HepG2 (cell line): ENCODE data around the gene RBX1. TPM values are rescaled to one million over a fixed set of nuclear protein-coding genes. Genes with fewer than 3 reads are reported as not detected.

Experiments
- AHR ChIP-seq: IDR thresholded peaks from 2 replicates; pipeline ENCODE4 v1.6.1; 2018; ENCODE audit warnings: missing genetic modification reagents, missing compliant biosample characterization
- BCL6 ChIP-seq: IDR thresholded peaks from 2 replicates; pipeline ENCODE4 v1.6.1; 2016; ENCODE audit warnings: missing genetic modification reagents, missing compliant biosample characterization
- DZIP1 ChIP-seq: sonication (generic); formaldehyde crosslinking; IDR thresholded peaks from 2 replicates; pipeline ENCODE4 v1.5.0; 2020; ENCODE audit warnings: mild to moderate bottlenecking, missing genetic modification reagents
- ISL2 ChIP-seq: sonication (generic); formaldehyde crosslinking; IDR thresholded peaks from 2 replicates; pipeline ENCODE4 v1.5.0; 2020; ENCODE audit warnings: missing genetic modification reagents
- JUN ChIP-seq: sonication (generic); formaldehyde crosslinking; IDR thresholded peaks from 2 replicates; pipeline ENCODE4 v1.4.0; 2020; ENCODE audit warnings: mild to moderate bottlenecking, missing genetic modification reagents
- MED13 ChIP-seq: sonication (generic); formaldehyde crosslinking; IDR thresholded peaks from 2 replicates; pipeline ENCODE4 v1.5.0; 2020; ENCODE audit warnings: missing genetic modification reagents
- MTA1 ChIP-seq: sonication (generic); formaldehyde crosslinking; IDR thresholded peaks from 2 replicates; pipeline ENCODE4 v1.4.0; 2020; ENCODE audit warnings: missing genetic modification reagents, mild to moderate bottlenecking, borderline replicate concordance
- NR2C2 ChIP-seq: sonication (generic); formaldehyde crosslinking; IDR thresholded peaks from 2 replicates; pipeline ENCODE4 v1.4.0; 2020; ENCODE audit warnings: missing genetic modification reagents, mild to moderate bottlenecking, moderate library complexity, borderline replicate concordance
- PRDM15 ChIP-seq: sonication (generic); formaldehyde crosslinking; IDR thresholded peaks from 2 replicates; pipeline ENCODE4 v1.4.0; 2020; ENCODE audit warnings: missing genetic modification reagents
- PRPF4 ChIP-seq: fragments of 200-400 bp; formaldehyde crosslinking; IDR thresholded peaks from 2 replicates; pipeline ENCODE4 v1.6.1; 2016; ENCODE audit warnings: low read length, low read depth; ENCODE audit not compliant: poor library complexity, severe bottlenecking
- RFX3 ChIP-seq: IDR thresholded peaks from 2 replicates; pipeline ENCODE4 v1.6.1; 2016; ENCODE audit warnings: missing biosample characterization, missing genetic modification reagents
- ZBTB10 ChIP-seq: sonication (generic); formaldehyde crosslinking; IDR thresholded peaks from 2 replicates; pipeline ENCODE4 v1.4.0; 2020; ENCODE audit warnings: missing genetic modification reagents, borderline replicate concordance
- ZBTB2 ChIP-seq: sonication (generic); formaldehyde crosslinking; IDR thresholded peaks from 2 replicates; pipeline ENCODE4 v1.8.0; 2022; ENCODE audit warnings: low read depth, missing genetic modification reagents
- ZBTB3 ChIP-seq: sonication (generic); formaldehyde crosslinking; IDR thresholded peaks from 2 replicates; pipeline ENCODE4 v1.4.0; 2020; ENCODE audit warnings: low read depth, mild to moderate bottlenecking, moderate library complexity, missing genetic modification reagents, borderline replicate concordance
- ZFYVE20 ChIP-seq: sonication (generic); formaldehyde crosslinking; IDR thresholded peaks from 2 replicates; pipeline ENCODE4 v1.8.0; 2023; ENCODE audit warnings: low read depth, mild to moderate bottlenecking, moderate library complexity, missing genetic modification reagents, borderline replicate concordance
- ZNF549 ChIP-seq: sonication (generic); formaldehyde crosslinking; IDR thresholded peaks from 2 replicates; pipeline ENCODE4 v1.5.0; 2020; ENCODE audit warnings: missing genetic modification reagents
- ZNF572 ChIP-seq: sonication (generic); formaldehyde crosslinking; IDR thresholded peaks from 2 replicates; pipeline ENCODE4 v1.5.1; 2020; ENCODE audit warnings: mild to moderate bottlenecking, missing genetic modification reagents
- ZNF709 ChIP-seq: sonication (generic); formaldehyde crosslinking; IDR thresholded peaks from 2 replicates; pipeline ENCODE4 v1.5.0; 2020; ENCODE audit warnings: mild to moderate bottlenecking, missing genetic modification reagents
- polyA plus RNA-seq, 8 experiments: library from polyadenylated mRNA; depleted of rRNA in 3 of 8; stranded (reverse) in 7 of 8; unstranded in 1 of 8; fragments of >200 nt; fragmentation: Illumina TruSeq in 4 of 8; extraction: Trizol in 4 of 8; gene quantifications; 2 replicates each; pipeline versions ENCODE4 v1.2.1 to v1.2.3, GENCODE V29; 2011 to 2016; ENCODE audit warnings: low read depth in 4 of 8, missing spikeins in 1 of 8, mixed read lengths in 1 of 8; ENCODE audit not compliant: insufficient read depth in 1 of 8
- total RNA-seq, 5 experiments: library from RNA; depleted of rRNA; stranded (reverse); fragments of >200 nt; fragmentation: Illumina TruSeq; extraction: Trizol; gene quantifications; 2 replicates each; pipeline ENCODE4 v1.2.3, GENCODE V29; 2016; ENCODE audit warnings: low read depth in 1 of 5

RBX1 gene
- total and polyA plus RNA-seq, 2 of the 13 experiments (the other 11 are each of a cell fraction or from before 2014, with no cell fraction given) = 84.9 to 90.2 TPM

- no peak for TF ChIP-seq DZIP1
- no peak for TF ChIP-seq ZNF572 (CRISPR knock-in tag)
- TF ChIP-seq BCL6 (CRISPR knock-in tag) = no peak
- no peak; the same call in 1 of the 2 replicates for TF ChIP-seq MTA1 (CRISPR knock-in tag)
- no peak for TF ChIP-seq ZBTB10 (CRISPR knock-in tag)
- no peak for TF ChIP-seq PRDM15 (CRISPR knock-in tag)
- 0 out of 2 replicates have a peak, but pooled peaks have one; percentile 42 for TF ChIP-seq ZNF709 (CRISPR knock-in tag)
- no peak for TF ChIP-seq RFX3
- 0 out of 2 replicates have a peak, but pooled peaks have one; percentile 62 for TF ChIP-seq ZBTB3
- TF ChIP-seq AHR = no peak; the same call in 1 of the 2 replicates
- 0 out of 2 replicates have a peak, but pooled peaks have one; percentile 52 for TF ChIP-seq ZBTB2
- no peak for TF ChIP-seq ZFYVE20
- no peak; the same call in 1 of the 2 replicates for TF ChIP-seq JUN (CRISPR knock-in tag)
- 0 out of 2 replicates have a peak, but pooled peaks have one; percentile 52 for TF ChIP-seq MED13 (CRISPR knock-in tag)
- no peak for TF ChIP-seq ZNF549 (CRISPR knock-in tag)
- no peak for TF ChIP-seq PRPF4
- no peak for TF ChIP-seq ISL2 (CRISPR knock-in tag)
- peak; percentile 77 for TF ChIP-seq NR2C2
Measured at GRCh38 chr22:40950962-40951794, at the start of gene RBX1 (continued).
